HG03575 (cell line): ENCODE results near the gene RABEP1.

Experiments used
- ATAC-seq: cut with Tn5 transposase; IDR thresholded peaks from one replicate; pipeline ENCODE4 v1.9.1; 2021; ENCODE audit not compliant: unreplicated experiment, insufficient number of reproducible peaks, low FRiP score; ENCODE audit errors: extremely low read depth

Gene RABEP1

GRCh38 chr17:5354886-5355415, 72.9 kb downstream of the RABEP1 start:
- no peak for ATAC-seq

GRCh38 chr17:5355421-5356129, 73.5 kb downstream of the RABEP1 start:
- ATAC-seq: no peak

GRCh38 chr17:5361426-5361825, 79.3 kb downstream of the RABEP1 start:
- ATAC-seq: no peak

- ATAC-seq: no peak
Measured at GRCh38 chr17:5362162-5362811, 80.2 kb downstream of the RABEP1 start.

- ATAC-seq: no peak
Measured at GRCh38 chr17:5364156-5364555, 82.1 kb downstream of the RABEP1 start.

- no peak for ATAC-seq
Measured at GRCh38 chr17:5364696-5365095, 82.6 kb downstream of the RABEP1 start.

GRCh38 chr17:5365831-5366230, 83.7 kb downstream of the RABEP1 start:
- no peak for ATAC-seq

- ATAC-seq: no peak
Measured at GRCh38 chr17:5370411-5370810, 88.3 kb downstream of the RABEP1 start.

- ATAC-seq: no peak
Measured at GRCh38 chr17:5373112-5373511, 91.0 kb downstream of the RABEP1 start.

- no peak for ATAC-seq
Measured at GRCh38 chr17:5378566-5379207, 96.6 kb downstream of the RABEP1 start.

- no peak for ATAC-seq
Measured at GRCh38 chr17:5379351-5380107, 97.4 kb downstream of the RABEP1 start.

- no peak for ATAC-seq
Measured at GRCh38 chr17:5380491-5381135, 98.5 kb downstream of the RABEP1 start.

GRCh38 chr17:5381542-5381941, 99.5 kb downstream of the RABEP1 start:
- no peak for ATAC-seq

- no peak for ATAC-seq
Measured at GRCh38 chr17:5391678-5392077, 109.6 kb downstream of the RABEP1 start.

GRCh38 chr17:5396612-5397011, 114.5 kb downstream of the RABEP1 start:
- no peak for ATAC-seq

GRCh38 chr17:5399767-5400166, 117.7 kb downstream of the RABEP1 start:
- no peak for ATAC-seq

- ATAC-seq: no peak
Measured at GRCh38 chr17:5405400-5405799, 123.3 kb downstream of the RABEP1 start.

- no peak for ATAC-seq
Measured at GRCh38 chr17:5408186-5408585, 126.1 kb downstream of the RABEP1 start.
